Sigmoid colon (tissue), 4 donors: ENCODE measurements around the gene VAC14.

Experiments
- POLR2A ChIP-seq, 2 donors: fragments of 450-650 bp; IDR thresholded peaks; one replicate each; pipeline ENCODE4 v1.6.1; 2016; ENCODE audit warnings: antibody characterized with exemption in 2 of 2, mild to moderate bottlenecking in 2 of 2, moderate library complexity in 2 of 2
- POLR2AphosphoS5 ChIP-seq, 4 donors: sonication (generic); formaldehyde crosslinking; IDR thresholded peaks; one replicate each; pipeline ENCODE4 v1.6.1; 2017; ENCODE audit warnings: antibody characterized with exemption in 4 of 4
- TF ChIP-seq, protein P1 (sequence below), 4 experiments: fragments of 450-650 bp in 3 of 4; fragments of 200-600 bp in 1 of 4; IDR thresholded peaks; one replicate each; pipeline ENCODE4 v1.5.1; 2016 to 2019; ENCODE audit warnings: antibody characterized with exemption in 4 of 4, mild to moderate bottlenecking in 3 of 4, moderate library complexity in 2 of 4

DNA sequence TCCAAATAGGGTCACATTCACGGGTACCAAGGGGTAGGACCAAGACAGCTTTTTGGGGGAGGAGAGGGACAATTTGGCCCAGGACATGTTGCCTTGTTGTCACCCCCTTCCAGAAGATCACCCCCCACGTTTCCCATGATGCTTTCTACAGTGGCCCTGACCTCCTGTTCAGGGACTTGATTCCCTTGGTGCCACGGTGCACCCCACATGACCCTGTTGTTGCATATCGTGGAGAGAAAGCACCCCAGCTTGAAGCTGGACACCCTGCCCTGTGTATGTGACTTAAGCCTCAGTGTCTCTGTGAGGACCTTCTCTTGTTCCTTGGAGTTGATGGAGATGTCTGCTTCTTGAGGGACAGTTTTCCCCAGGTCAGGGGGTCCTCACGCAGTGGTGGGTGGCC is 142.0 kb downstream of the VAC14 start:
- TF ChIP-seq POLR2AphosphoS5 (IDR thresholded peaks at IDR 0.05) (no peak), POLR2A (IDR thresholded peaks at IDR 0.05) (no peak)
- TF ChIP-seq, protein P1, sequence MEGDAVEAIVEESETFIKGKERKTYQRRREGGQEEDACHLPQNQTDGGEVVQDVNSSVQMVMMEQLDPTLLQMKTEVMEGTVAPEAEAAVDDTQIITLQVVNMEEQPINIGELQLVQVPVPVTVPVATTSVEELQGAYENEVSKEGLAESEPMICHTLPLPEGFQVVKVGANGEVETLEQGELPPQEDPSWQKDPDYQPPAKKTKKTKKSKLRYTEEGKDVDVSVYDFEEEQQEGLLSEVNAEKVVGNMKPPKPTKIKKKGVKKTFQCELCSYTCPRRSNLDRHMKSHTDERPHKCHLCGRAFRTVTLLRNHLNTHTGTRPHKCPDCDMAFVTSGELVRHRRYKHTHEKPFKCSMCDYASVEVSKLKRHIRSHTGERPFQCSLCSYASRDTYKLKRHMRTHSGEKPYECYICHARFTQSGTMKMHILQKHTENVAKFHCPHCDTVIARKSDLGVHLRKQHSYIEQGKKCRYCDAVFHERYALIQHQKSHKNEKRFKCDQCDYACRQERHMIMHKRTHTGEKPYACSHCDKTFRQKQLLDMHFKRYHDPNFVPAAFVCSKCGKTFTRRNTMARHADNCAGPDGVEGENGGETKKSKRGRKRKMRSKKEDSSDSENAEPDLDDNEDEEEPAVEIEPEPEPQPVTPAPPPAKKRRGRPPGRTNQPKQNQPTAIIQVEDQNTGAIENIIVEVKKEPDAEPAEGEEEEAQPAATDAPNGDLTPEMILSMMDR (IDR thresholded peaks at IDR 0.05), result no peak
